ENCODE results near the gene RANBP3. TPM values are rescaled to one million over a fixed set of nuclear protein-coding genes. Genes with fewer than 3 reads are reported as not detected.

The RANBP3 gene
- total and polyA plus RNA-seq, 2 of the 8 experiments (the other 6 are each of a cell fraction or from before 2014, with no cell fraction given) = 95.4 to 122 TPM

- CTCF ChIA-PET (ENCODE audit: partially characterized antibody) = no interaction called here
- no peak for DNase-seq (ENCODE audit: low read depth in 1 of 2, low spot score in 2 of 2)
- Histone ChIP-seq H3K56ac (replicated peaks; ENCODE audit: insufficient read length, low read depth, low read length) (no peak overlapping the region), H2BK20ac (ENCODE audit: low read length) (no peak overlapping the region), H2AFZ (ENCODE audit: low read length) (no peak overlapping the region), H4K20me1 (replicated peaks in 1 of 2; ENCODE audit: control insufficient read depth in 1 of 2, insufficient read depth in 2 of 2, low read length in 2 of 2) (no peaks in the 10 kb centered on the region), H2BK15ac (ENCODE audit: low read length) (no peak overlapping the region), H2BK12ac (ENCODE audit: low read depth, low read length) (no peak overlapping the region), H2BK120ac (replicated peaks; ENCODE audit: low read depth, low read length) (no peak overlapping the region), H3K79me1 (ENCODE audit: low read depth, low read length) (no peaks in the 10 kb centered on the region), H3K23me2 (ENCODE audit: low read depth, low read length) (no peaks in the 10 kb centered on the region), H3K4ac (replicated peaks; ENCODE audit: insufficient read length, low read depth, low read length) (no peak overlapping the region), H3K4me2 (ENCODE audit: insufficient read depth in 1 of 2, low read depth in 2 of 2, low read length in 2 of 2) (no peak overlapping the region), H3K14ac (ENCODE audit: insufficient read length) (no peak overlapping the region), H4K8ac (ENCODE audit: extremely low read depth, insufficient read depth, low read length) (no peak overlapping the region; the same call in 1 of the 2 replicates), H4K91ac (replicated peaks; ENCODE audit: insufficient read length, low read length) (no peak overlapping the region), H3K23ac (ENCODE audit: insufficient read length) (no peak overlapping the region), H3K36me3 (ENCODE audit: control insufficient read depth in 2 of 4, insufficient read depth in 4 of 4, low read length in 3 of 4) (no peaks in the 10 kb centered on the region), H3K27me3 (replicated peaks in 1 of 4; ENCODE audit: control insufficient read depth in 3 of 4, extremely low read depth in 1 of 4, insufficient read depth in 3 of 4, low read length in 3 of 4) (peaks cover 0 to 2% (median 1%) of the 10 kb centered on the region in 4 experiments; a peak in 2 of 7 replicates), H3K9ac (replicated peaks in 1 of 4; ENCODE audit: extremely low read depth in 1 of 4, low read depth in 3 of 4, low read length in 3 of 4) (no peak overlapping the region), H3K18ac (ENCODE audit: extremely low read depth, low read length) (no peak overlapping the region), H3K27ac (ENCODE audit: low read depth, low read length) (no peak overlapping the region), H2BK5ac (ENCODE audit: low read depth, low read length) (no peak overlapping the region), H2AK5ac (ENCODE audit: low read depth, low read length) (no peak overlapping the region), H3K4me3 (ENCODE audit: extremely low read depth in 1 of 4, insufficient read depth in 2 of 4, low read depth in 3 of 4, low read length in 4 of 4) (no peak overlapping the region), H3K4me1 (replicated peaks in 1 of 4; ENCODE audit: control insufficient read depth in 3 of 4, insufficient read depth in 4 of 4, low read length in 3 of 4) (no peaks in the 10 kb centered on the region; a peak in 1 of 7 replicates), H3K9me3 (ENCODE audit: insufficient read depth in 2 of 2, low read depth in 1 of 2, low read length in 1 of 2) (no peaks in the 10 kb centered on the region), H3K79me2 (ENCODE audit: control insufficient read depth in 1 of 2, insufficient read depth in 2 of 2, low read length in 2 of 2) (no peaks in the 10 kb centered on the region), H4K5ac (ENCODE audit: insufficient read length, low read depth, low read length) (no peak overlapping the region)
- WGBS, 2 experiments (ENCODE audit: extremely low coverage in 1 of 2, insufficient coverage in 1 of 2, insufficient read length in 1 of 2, insufficient replicate concordance in 2 of 2, low coverage in 1 of 2, low lambda C conversion rate in 2 of 2, missing lambda C conversion rate in 1 of 2) = 87% methylated on average over 19 of the region's 31 CpGs; no CpG with 5 or more reads in 1 of the 2 experiments
- POLR2A ChIA-PET (ENCODE audit: partially characterized antibody) = interaction anchor here (1.2 kb wide), 1 partner anchor 40 kb away, joined by 5 read pairs; no protein-coding TSS in a partner anchor
- TF ChIP-seq SAP30 (IDR thresholded peaks at IDR 0.05; ENCODE audit: insufficient read depth, insufficient replicate concordance, low read length) = no peak
- TF ChIP-seq JUND (IDR thresholded peaks at IDR 0.05; ENCODE audit: low read length) = no peak
- no peak for TF ChIP-seq PHF8 (conservative IDR thresholded peaks at IDR 0.05; ENCODE audit: low read depth, low read length)
- no peak for FAIRE-seq
These were observed 110.5 kb downstream of the RANBP3 start for GRCh38 chr19:5867201-5868136.

Measured in H1 (cell line).